NCI-H1048 (cell line): ENCODE measurements around the gene NUAK2.

ENCODE experiments used
- DNase-seq: peaks from one replicate; lab custom pipeline; 2025; lab: John Stamatoyannopoulos, UW

Gene NUAK2

DNA sequence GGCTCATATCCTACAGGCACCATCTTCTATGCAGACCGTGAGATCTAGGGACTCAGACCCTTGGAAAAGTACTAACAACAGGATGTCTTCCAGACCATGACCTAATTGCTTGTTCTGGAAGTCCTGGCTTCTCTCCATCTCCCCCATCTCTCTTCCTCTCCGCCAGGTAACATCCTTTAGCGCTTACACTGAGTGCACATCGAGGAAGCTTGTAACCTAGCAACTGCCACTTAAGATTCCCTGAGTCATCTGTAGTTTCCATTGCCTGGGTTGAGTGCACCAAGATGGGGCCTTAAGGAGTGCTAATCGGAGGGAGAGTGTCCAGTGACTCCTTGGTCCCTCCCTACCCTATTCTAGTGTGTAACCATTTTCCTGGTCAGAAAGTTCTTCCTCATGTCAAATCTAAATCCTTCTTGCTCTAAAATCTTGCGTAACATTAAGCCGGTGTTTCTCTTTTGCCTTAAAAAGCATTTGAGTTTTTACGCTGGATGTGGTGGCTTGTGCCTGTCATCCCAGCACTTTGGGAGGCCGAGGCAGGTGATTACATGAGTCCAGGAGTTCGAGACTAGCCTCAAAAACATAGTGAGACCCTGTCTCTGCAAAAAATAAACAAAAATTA is 25.5 kb upstream of the NUAK2 start:
- DNase-seq, result no peak

DNA sequence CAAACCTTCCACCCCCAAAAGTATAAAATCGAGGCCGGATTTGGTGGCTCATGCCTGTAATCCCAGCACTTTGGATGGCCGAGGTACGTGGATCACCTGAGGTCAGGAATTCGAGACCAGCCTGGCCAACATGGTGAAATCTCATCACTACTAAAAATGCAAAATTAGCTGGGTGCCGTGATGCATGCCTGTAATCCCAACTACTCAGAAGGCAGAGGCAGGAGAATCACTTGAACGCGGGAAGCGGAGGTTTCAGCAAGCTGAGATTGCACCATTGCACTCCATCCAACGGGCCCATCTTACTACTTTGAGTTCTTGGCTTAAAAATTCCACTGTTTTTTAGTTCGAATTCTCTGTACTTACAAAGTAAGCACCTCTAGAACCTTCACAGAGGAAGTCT is 24.2 kb upstream of the NUAK2 start:
- no peak for DNase-seq

DNA sequence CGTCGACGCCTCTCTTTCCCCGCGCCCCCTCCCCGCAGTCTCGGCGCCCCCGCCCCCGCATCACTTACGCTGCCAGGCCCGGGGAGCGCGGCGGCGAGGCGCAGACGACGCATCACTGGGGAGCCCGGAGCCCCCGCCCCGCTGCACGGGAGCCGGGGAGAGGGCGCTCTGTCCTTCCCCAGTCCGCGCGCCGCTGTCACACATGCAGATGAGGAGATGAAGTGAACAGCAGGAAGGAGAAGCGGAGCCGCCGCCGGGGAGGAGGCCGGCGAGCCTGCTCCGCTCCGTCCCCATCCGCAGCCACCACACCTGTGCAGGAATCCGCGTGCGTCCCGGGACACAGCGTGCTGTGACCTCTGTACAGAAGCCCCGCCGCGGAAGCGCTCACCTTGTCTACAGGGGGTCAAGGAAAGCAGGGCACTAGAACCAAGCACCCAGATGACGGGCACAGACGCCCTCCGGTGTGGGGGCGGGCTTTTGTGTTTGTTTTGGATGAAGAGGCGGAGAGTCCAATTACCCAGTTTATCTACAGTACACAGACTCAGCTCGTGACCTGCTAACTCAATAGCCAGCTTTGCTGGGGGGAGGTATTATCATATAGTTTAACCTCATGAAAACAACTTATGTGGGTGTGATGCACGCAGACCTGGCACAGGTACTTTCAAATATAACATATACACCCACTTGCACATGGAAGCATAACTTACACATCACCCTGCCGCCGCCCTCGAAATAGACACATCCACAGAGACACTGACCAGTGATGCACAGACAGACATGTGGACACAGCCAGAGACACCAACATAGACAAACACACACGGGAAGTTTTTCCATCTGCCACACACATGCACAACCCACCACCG is 22.8 kb upstream of the NUAK2 start:
- no peak for DNase-seq

DNA sequence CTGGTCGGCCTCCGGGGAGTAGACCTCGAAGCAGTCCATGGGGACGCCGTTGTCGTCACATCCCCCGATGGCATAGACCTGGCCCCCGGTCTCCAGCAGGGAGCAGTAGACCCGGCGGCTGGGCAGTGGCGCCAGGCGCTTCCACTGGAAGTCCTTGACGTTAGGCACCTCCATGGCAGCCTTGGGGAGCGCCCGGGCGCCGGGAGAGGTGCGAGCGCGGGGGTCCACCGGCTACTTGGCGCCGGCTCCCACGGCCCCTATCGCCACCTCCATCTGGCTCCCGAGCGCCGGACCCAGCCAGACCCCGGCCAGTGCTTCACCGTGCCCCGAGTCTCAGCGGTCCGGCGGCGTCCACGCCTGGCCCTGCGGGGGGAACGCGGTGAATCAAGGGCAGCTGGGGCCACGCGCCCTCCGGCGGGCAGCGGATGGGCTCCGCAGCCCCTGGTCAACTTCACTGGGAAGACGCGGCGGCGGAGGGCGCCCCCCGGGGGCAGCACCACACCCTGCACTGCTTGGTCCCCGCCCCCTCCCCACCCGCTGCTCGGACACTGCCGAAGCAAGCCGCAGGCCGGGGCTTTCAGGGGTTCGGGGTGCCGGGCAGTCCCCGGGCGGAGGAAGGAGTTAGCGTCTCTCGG is 22.0 kb upstream of the NUAK2 start:
- DNase-seq, result no peak

DNA sequence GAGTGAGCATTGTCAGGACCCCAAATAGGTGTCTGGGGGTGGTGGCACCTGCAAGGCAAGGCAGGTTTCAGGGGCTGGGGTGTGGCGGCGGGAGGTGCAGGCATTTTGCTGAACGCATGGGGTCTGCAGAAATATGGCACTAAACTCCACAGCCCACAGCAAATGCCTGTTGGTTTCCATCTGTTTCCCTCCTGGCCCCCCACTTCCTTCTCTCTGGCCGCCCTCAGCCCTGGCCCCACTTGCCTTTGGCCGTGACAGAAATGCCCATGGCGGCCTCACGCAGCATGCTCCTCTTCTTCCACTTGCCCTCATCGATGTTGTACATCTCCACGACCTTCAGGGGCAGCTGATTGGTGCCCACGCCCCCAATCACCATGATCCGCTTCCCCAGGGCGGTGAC is 21.4 kb upstream of the NUAK2 start:
- DNase-seq, result no peak

DNA sequence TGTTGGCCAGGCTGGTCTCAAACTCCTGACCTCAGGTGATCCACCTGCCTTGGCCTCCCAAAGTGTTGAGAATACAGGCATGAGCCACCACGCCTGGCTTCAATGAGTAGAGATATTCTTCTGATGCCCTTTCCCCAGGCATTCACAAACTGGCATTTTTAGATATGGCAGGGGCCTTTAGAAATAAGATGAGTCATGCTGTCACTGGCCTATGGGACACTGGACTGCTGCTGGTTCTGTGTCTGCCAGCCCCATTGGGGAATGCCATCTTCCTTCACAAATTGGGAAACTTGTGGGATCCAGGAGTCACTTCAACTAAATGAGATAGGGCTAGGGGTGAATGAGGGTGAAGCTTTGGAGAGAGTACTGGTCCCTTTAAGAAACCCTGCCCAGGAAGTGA is 19.1 kb upstream of the NUAK2 start:
- no peak for DNase-seq

DNA sequence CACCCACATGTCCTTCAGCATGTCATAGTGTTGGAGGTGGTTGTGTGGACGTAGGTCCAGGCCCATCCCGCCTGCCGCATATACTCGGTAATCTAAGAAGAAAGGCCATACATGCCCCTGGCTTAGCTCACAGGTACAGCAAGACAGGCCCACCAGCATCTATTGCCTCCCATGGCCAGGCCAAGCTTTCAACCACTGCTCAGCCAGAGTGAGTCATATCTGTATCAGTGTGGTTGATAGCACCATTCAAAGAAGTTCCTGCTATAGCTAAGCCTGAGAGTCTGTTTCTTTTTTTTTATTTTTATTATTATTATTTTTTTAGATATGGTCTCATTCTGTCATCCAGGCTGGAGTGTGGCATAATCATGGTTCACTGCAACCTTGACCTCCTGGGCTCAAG is 18.2 kb upstream of the NUAK2 start:
- no peak for DNase-seq

DNA sequence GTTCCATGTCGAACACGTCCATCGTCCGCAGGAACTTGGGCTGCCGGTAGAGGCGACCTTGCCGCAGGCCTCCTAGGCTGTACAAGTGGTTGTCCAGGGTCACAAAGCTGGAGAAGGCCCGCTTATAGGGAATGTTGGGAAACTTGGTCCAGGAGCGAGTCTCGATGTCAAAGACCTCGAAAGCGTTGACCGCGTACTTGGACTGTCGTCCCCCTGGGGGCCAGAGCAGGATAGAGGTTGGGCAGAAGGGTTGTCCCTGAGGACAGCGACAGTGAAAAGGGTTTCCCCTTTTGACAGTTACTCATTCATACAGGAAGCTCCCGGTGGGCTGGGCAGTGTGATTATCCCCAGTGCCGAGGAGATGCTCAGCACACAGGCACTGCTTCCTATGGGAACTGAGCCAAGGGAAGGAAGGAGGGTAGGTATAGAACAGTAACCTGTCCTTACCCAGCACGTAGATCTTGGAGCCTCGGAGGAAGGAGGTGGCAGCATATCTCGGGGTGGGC is 17.7 kb upstream of the NUAK2 start:
- no peak for DNase-seq

DNA sequence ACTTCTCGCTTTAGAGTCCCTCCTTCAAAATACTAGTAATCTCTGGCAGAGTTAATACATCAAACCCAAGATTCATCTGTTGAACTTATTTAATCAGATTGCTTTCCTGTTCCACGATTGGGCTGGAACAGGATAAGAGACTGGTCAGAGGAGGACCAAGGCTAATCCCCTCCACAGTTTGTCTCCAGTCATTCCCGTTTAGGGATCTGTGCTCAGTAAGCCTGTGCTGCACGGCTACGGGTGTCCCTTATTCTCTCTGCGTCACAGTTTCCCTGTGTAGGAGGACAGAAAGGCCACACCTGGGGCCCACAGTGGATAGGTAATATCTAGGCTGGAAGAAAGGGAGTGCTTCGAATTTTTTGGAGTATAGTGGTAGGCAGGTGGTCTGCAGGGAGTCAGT is 16.5 kb upstream of the NUAK2 start:
- DNase-seq, result no peak

DNA sequence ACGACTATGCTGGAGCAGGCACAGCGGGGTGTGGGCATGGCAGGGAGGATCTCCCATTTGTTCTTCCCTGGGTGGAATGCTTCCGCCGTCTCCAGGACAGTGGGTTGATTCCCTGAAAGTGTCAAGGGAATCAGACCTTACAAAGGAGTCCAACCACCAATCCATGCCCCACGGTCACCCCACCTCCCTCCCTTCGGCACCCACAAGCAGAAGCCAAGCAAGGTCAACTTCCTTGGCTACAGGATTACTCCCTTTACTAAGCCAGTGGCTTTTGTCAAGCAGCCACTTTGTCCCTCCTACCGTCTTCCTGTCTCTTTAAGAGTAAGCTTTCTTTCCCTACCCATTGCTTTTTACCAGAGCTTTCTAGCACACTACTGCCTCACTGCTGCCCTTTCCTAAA is 15.9 kb upstream of the NUAK2 start:
- DNase-seq, result no peak

DNA sequence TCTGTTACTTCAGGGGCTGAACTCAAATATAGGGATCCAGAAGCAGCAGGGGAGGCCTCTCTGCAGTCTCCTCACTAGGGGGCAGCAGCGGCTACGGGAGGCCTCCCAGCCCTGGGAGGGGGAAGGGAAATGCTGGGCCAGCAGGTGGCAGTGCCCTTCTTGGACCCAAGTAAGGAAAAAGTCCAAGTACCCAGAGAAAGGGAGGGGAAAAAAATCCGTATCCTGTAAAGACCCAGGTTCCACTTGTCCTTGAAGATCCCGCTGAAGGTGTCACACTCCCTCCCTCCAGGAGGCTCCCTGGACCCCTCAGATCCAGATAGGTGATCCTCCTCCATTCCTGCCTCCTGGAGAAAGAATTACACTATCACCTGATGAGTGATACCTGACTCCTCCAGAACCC is 14.1 kb upstream of the NUAK2 start:
- DNase-seq, result peak; percentile 30

DNA sequence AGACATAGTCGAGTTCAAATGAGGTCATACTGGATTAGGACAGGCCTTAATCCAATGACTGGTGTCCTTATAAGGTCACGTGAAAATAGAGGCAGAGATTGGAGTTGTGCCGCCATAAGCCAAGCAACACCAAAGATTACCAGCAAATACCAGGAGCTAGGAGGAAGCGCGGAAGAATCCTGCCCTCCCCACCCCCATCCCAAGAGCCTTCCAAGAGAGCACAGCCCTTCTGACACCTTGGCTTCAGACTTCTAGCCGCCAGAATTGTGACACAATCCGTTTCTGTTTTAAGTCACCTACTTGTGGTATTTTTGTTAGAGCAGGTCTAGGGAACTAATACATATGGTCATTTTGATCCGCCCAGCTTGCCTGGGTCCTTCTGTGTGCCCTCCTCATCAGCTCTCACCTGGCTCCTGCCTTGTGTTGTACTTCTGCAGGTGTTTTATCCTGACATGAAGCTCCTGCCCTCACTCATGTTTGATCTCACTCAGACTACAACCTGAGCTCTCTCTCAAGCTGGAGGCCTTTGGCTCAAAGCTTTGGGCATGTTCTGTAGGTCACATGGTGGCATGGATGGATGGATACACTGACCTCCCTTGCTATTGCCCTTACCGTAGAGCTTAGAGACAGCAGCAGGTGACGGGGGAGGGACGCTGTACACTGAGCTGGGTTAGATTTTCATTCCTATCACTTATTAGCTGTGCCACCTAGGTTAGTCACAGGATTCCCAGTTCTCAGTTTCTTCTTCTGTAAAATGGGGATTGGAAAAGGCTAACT is 10.7 kb upstream of the NUAK2 start:
- DNase-seq, result no peak

DNA sequence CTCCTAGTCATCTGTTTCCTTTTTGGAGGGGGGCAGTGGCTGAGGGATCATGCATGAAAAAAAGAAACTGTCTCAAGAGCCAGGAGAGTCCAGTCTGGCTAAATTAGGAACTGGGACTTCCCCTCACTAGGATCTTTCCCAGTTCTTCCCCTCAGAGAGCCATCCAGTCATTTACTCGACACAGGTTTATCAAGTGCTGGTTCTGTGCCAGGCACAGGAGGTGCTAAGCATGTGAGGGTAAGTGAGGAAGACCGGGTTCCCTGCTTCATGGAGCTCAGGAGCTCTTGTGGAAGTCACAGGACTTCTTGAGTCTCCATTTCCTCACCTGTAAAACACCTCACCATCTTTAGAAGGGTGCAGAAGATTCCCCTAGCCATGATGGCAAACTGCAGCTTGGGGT is 8.6 kb upstream of the NUAK2 start:
- no peak for DNase-seq

DNA sequence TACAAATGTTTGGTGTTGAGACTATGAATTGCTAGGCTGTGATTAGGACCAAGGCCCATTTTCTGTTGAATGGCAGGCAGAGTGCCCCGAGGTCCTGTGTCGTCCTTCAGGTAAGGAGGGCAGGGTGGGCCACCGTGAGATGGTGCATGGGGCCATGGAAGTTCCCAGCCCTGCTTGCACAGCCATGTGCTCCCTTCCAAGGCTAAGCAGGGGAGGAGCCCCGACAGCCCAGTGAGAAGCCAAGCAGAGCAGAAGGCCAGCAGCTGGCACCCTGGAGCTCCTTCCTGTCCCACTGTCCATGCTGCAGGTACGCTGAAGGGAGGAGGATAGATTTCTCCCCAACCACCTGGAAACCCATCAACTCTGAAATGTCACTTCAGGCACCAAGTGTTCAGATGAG is 8.2 kb upstream of the NUAK2 start:
- no peak for DNase-seq

DNA sequence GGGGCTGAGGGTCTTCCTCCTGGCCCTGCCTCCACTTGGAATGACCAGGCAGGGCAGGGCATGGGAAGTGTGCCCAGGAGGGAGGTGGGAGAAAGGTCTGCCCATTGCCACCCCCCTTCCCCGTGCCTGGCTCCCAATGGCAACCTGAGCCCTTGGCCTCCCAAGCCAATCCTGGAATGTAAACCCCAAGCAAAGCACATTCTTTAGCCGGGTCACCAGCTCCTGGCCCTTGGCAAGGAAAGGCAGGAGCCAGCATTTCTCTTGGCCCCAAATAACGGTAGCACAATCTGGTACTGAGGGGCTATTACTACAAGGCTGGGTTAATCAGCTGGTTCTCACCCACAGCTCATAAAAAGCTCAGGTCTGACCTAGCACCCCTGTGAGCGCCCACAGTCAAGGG is 6.9 kb upstream of the NUAK2 start:
- DNase-seq, result no peak

DNA sequence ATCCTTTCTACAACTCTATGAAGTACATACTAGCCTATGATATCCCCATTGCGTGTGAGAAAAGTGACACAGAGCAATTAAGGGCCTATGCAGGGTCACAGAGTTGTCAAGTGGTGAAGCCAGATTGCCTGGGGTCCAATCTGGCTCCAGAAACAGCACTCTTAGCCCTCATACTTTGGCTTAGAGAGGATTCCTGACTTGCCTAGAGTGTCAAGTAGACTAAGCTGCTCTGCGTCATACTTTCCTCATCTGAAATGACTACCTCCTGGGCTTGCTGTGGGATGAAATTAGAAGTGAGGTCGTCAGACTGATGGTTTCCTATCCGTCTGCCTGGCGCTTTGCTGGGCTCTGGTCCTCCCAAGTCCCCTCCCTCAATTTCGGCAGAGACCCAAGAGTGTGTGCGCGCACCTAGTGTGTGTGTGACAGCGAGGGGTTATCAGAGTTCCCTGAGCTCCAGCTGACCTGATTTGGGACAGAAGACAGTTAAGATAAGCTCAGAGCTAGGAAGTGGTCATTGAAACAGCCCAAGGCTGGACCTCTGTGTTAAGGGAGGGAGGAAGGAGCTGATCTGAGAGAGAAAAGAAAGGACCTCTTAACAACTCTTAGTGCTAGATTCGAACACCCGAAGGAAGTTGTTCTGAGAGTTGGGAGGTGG is 5.4 kb upstream of the NUAK2 start:
- no peak for DNase-seq

DNA sequence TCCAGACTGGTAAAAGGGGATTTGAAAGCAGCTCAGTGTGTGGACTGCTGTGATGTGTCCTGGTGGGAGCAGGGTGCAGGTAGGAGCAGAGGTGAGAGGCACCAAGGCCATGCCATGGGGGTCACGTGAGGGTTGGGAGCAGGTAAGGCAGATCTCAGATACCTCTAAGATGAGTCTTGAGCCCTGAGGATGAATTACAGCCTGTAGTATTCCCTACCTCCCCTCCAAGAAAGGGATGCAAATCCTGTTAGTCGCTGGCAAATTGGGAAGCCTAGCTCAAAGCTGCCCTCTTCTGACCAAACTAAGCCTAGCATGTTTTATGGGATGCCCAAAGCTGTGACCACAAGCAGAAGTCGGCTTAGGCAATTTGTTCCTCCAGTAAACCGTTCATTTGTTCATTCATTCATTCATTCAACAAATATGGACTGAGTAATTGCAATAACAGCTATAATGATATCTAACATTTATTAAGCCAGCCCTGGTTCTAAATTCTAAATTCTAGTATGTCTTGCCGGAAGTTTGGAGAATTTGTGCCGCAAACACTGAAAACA is 3.9 kb upstream of the NUAK2 start:
- peak; percentile 65 for DNase-seq

DNA sequence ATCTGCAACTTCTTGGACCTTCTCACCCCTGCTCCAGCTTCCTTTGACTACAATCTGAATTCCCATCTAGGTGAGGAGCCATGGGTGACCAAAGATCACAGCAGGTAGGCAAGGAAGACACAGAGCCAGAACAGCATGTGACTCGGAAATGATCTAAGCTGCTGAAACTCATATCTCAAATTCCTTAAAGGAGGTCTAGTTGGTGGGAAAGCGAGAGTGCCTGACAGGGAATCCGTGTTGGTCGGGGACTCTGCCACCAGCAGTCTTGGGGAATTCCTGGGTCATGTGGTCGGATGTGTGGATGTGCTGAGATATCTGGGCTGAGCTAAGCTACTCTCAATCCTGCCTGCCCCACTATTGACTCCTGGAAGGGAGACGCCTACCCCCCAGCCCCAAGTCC is 3.2 kb upstream of the NUAK2 start:
- no peak for DNase-seq

DNA sequence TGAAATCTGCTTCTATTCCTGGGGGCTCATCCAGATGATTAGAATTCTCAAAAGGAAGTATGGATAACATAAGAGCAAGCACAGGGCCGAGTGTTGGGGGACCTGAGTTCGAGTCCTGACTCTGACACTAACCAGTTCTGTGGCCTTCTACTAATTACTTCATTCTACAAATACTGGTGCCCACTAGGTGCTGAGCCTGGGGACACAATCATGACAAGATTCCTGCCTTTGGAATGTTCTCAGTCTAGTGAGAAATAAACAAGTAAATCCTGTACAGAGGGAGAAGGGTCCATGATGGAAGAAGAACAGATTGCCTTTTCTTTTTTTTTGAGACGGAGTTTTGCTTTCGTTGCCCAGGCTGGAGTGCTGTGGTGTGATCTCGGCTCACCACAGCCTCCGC is 2.2 kb upstream of the NUAK2 start:
- no peak for DNase-seq

DNA sequence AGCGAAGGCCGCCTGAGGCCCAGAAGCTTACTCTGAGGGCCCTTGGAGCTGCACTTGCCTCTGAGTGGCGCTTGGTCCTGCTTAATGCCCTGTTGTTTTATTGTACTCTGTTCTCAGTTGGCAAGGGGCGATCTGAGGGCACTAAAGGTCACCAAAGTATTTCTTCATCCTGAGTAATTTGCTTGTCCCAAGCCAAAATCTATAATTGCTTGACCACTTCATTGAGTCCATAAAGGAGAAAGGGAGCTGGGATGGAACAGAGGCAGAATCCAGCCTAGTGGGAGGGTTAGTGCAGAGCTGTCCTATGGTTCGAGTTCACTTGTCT is 376 bp upstream of the NUAK2 start:
- DNase-seq, result no peak

DNA sequence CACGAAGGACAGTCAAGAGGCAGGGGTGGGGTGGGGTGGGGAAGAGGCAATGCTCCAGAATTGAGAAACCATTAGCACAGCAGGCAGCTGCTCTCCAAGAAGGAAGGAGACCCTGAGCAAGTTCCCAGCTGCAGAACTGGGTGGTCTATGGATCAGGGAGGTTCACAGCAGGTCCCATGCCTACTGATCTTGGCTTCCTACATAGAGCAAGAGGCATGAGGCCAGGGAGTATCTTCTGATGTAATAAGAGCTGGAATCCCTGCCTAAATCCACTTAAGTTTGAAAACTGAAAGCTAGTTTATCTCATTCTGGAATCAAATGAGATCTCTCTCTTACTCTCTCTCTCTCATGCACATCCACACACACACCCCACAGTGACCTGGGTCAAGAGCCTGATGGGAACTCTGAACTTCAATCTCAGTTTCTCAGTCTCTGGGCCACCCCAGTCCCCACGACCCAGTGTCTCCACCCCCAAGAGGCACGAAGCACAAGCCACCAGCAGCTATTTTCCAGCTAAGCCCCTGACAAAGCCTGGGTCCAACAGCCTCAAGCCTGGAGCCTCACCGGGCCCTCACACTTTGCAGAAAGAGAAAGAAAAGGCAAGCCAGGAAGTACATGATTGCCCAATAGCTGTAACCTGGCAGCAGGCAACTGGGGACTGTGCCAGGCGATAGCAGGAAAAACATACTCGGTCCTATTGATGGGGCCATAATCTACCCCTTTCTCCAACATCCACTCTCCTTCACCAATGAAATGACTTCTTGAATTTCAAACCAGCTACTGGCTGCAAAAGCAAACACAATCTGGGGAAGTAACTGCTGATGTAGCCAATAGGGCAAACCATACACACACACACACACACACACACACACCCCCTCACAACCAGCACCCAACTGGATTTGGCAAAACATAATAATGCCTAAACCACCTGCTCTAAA is 2.2 kb downstream of the NUAK2 start:
- no peak for DNase-seq
